B cell (primary cell): ENCODE data around the gene USH1C. TPM values are rescaled to one million over a fixed set of nuclear protein-coding genes. Genes with fewer than 3 reads are reported as not detected.

ENCODE experiments used
- ATAC-seq: fragments of 200-7000 bp; cut with Tn5 transposase; one replicate; pipeline ENCODE4 v1.10.0; 2021; ENCODE audit warnings: low read depth, mild to moderate bottlenecking, moderate number of reproducible peaks, moderate library complexity
- CTCF ChIA-PET: fragments of 350-600 bp; sonication (Branson Sonifier 250); formaldehyde crosslinking; loops from one replicate; lab custom pipeline; 2021; ENCODE audit warnings: antibody characterized with exemption, inconsistent platforms; lab: Charles Lee
- POLR2A ChIA-PET: fragments of 350-600 bp; sonication (Branson Sonifier 250); formaldehyde crosslinking; loops from one replicate; lab custom pipeline; 2021; ENCODE audit warnings: antibody characterized with exemption; lab: Charles Lee
- DNase-seq: peaks from one replicate; pipeline ENCODE4 v3.0.0; 2013
- H2AFZ ChIP-seq: 2 replicates; pipeline ENCODE4 v1.6.1; 2012; ENCODE audit warnings: mild to moderate bottlenecking, low read depth, low read length; ENCODE audit not compliant: insufficient read depth, poor library complexity, severe bottlenecking
- H3K27ac ChIP-seq, 2 donors: 1 replicate in 1 of 2; 2 replicates in 1 of 2; pipeline ENCODE4 v1.5.1; 2012 to 2013; ENCODE audit warnings: low read length in 2 of 2, mild to moderate bottlenecking in 2 of 2, moderate library complexity in 1 of 2
- H3K27me3 ChIP-seq, 4 experiments: fragments of 200-600 bp in 1 of 4; sonication (generic) in 1 of 4; replicated peaks in 1 of 4; 1 replicate in 2 of 4; 2 replicates in 2 of 4; pipeline versions ENCODE4 v1.6.1 to v1.7.0; 2013 to 2016; ENCODE audit warnings: low read length in 3 of 4, mild to moderate bottlenecking in 2 of 4, mixed read lengths in 1 of 4, moderate library complexity in 1 of 4; ENCODE audit not compliant: insufficient read depth in 4 of 4, control insufficient read depth in 3 of 4; ENCODE audit errors: control extremely low read depth in 1 of 4
- H3K36me3 ChIP-seq, 2 experiments: replicated peaks in 1 of 2; 1 replicate in 1 of 2; 2 replicates in 1 of 2; pipeline versions ENCODE4 v1.6.1 to v1.7.1; 2013; ENCODE audit warnings: low read length in 1 of 2; ENCODE audit not compliant: insufficient read depth in 2 of 2, control insufficient read depth in 1 of 2; ENCODE audit errors: control extremely low read depth in 1 of 2, extremely low read depth in 1 of 2
- H3K4me1 ChIP-seq, 2 donors: fragments of 200-600 bp in 1 of 2; sonication (generic) in 1 of 2; 1 replicate in 1 of 2; 2 replicates in 1 of 2; pipeline versions ENCODE4 v1.5.1 to v1.6.1; 2013 to 2017; ENCODE audit warnings: low read length in 2 of 2; ENCODE audit not compliant: control insufficient read depth in 2 of 2, insufficient read depth in 2 of 2
- H3K4me2 ChIP-seq: replicated peaks from 2 replicates; pipeline ENCODE3; 2012; ENCODE audit warnings: mild to moderate bottlenecking, low read depth, low read length; ENCODE audit not compliant: poor library complexity, severe bottlenecking
- H3K4me3 ChIP-seq, 5 experiments: fragments of 200-600 bp in 1 of 5; sonication (generic) in 1 of 5; 1 replicate in 3 of 5; 2 replicates in 2 of 5; pipeline versions ENCODE4 v1.5.1 to v1.7.0; 2011 to 2016; ENCODE audit warnings: low read length in 4 of 5, mild to moderate bottlenecking in 4 of 5, low read depth in 2 of 5, control low read depth in 1 of 5, moderate library complexity in 1 of 5; ENCODE audit not compliant: insufficient read depth in 1 of 5; ENCODE audit errors: control extremely low read depth in 1 of 5, extremely low read depth in 1 of 5
- H3K79me2 ChIP-seq: fragments of 200-600 bp; sonication (generic); one replicate; pipeline ENCODE4 v1.6.0; 2016; ENCODE audit warnings: low read length; ENCODE audit not compliant: control insufficient read depth, insufficient read depth
- H3K9ac ChIP-seq: fragments of 200-600 bp; sonication (generic); 2 replicates; pipeline ENCODE4 v1.6.1; 2017; ENCODE audit warnings: mild to moderate bottlenecking, low read length, moderate library complexity
- H3K9me3 ChIP-seq, 3 donors: one replicate each; pipeline versions ENCODE4 v1.6.1 to v1.7.1; 2013; ENCODE audit warnings: low read length in 2 of 3; ENCODE audit not compliant: control insufficient read depth in 2 of 3, insufficient read depth in 1 of 3; ENCODE audit errors: control extremely low read depth in 1 of 3
- H4K20me1 ChIP-seq: 2 replicates; pipeline ENCODE4 v1.6.0; 2012; ENCODE audit warnings: mild to moderate bottlenecking, low read length; ENCODE audit not compliant: insufficient read depth, control insufficient read depth, poor library complexity, severe bottlenecking
- H3K27ac Mint-ChIP-seq: one replicate; pipeline ENCODE4 v1.8.0; 2021; ENCODE audit warnings: mixed read lengths
- H3K27me3 Mint-ChIP-seq: one replicate; pipeline ENCODE4 v1.8.0; 2021; ENCODE audit warnings: mixed read lengths
- H3K4me1 Mint-ChIP-seq: one replicate; pipeline ENCODE4 v1.8.0; 2021; ENCODE audit warnings: mixed read lengths
- H3K4me3 Mint-ChIP-seq: one replicate; pipeline ENCODE4 v1.8.0; 2021; ENCODE audit warnings: mixed read lengths
- H3K9me3 Mint-ChIP-seq: one replicate; pipeline ENCODE4 v1.8.0; 2022; ENCODE audit warnings: mixed read lengths; ENCODE audit not compliant: insufficient read depth
- CTCF ChIP-seq: fragments of 200-600 bp; IDR thresholded peaks from one replicate; pipeline ENCODE4 v1.8.0; 2022; ENCODE audit warnings: antibody characterized with exemption, mild to moderate bottlenecking
- EZH2 ChIP-seq: IDR thresholded peaks from 2 replicates; pipeline ENCODE4 v1.6.1; 2012; ENCODE audit warnings: borderline replicate concordance, low read depth, mild to moderate bottlenecking, moderate library complexity, low read length; ENCODE audit not compliant: insufficient read depth, poor library complexity, severe bottlenecking
- WGBS: methylation state at CpG from one replicate; pipeline ENCODE4 v1.1.5; 2013; ENCODE audit warnings: missing lambda C conversion rate; ENCODE audit not compliant: insufficient coverage; 5-methylcytosine and 5-hydroxymethylcytosine counted together
- intact Hi-C: fragments of 100-400 bp; cut with micrococcal nuclease; formaldehyde crosslinking; loops from one replicate; pipeline ENCODE4 v1.10.0; 2022
- polyA plus RNA-seq: library from polyadenylated mRNA; depleted of rRNA; stranded (reverse); fragments of >200 nt; gene quantifications from 2 replicates; pipeline ENCODE4 v1.2.3, GENCODE V29; 2012
- total RNA-seq, 2 donors: library from RNA; stranded (reverse); fragments of 120-200 nt in 1 of 2; gene quantifications; 1 replicate in 1 of 2; 2 replicates in 1 of 2; pipeline versions ENCODE4 v1.2.3 to v1.2.4, GENCODE V29; 2013 to 2022

USH1C gene
- total and polyA plus RNA-seq, 2 donors (not counting 1 experiment from before 2014, with no cell fraction given), result not detected

GRCh38 chr11:17574141-17575091 lies 30.2 kb upstream of the USH1C start:
- Histone ChIP-seq H3K4me1 (no peaks in the 10 kb centered on the region), H3K9ac (no peak overlapping the region), H3K36me3 (no peaks in the 10 kb centered on the region), H4K20me1 (no peaks in the 10 kb centered on the region), H3K4me2 (no peak overlapping the region), H3K27ac (no peak overlapping the region), H3K9me3 (no peaks in the 10 kb centered on the region), H3K27me3 (no peaks in the 10 kb centered on the region), H2AFZ (no peak overlapping the region), H3K4me3 (no peak overlapping the region), H3K79me2 (no peaks in the 10 kb centered on the region)
- Mint-ChIP-seq H3K27me3 (peaks cover 4% of the 10 kb centered on the region), H3K9me3 (no peaks in the 10 kb centered on the region), H3K27ac (no peak overlapping the region), H3K4me1 (peaks cover 5% of the 10 kb centered on the region), H3K4me3 (no peak overlapping the region)
- ChIA-PET CTCF (interaction anchor here (0.6 kb wide), 1 partner anchor 119 kb away, joined by 3 read pairs; no protein-coding TSS in a partner anchor), POLR2A (no interaction called here)
- intact Hi-C loops, result no loop called here
- ATAC-seq (no peak), DNase-seq (no peak)
- TF ChIP-seq CTCF (no peak), EZH2 (no peak)
- WGBS, result 91% methylated on average over 6 of the region's 9 CpGs

GRCh38 chr11:17573526-17573925 lies 29.3 kb upstream of the USH1C start:
- no peaks in the 10 kb centered on the region for H4K20me1 ChIP-seq
- no peaks in the 10 kb centered on the region for H3K9me3 ChIP-seq
- H3K79me2 ChIP-seq, result no peaks in the 10 kb centered on the region
- DNase-seq (no peak), ATAC-seq (no peak)
- POLR2A ChIA-PET, result no interaction called here
- Mint-ChIP-seq H3K27me3 (peaks cover 4% of the 10 kb centered on the region), H3K9me3 (no peaks in the 10 kb centered on the region), H3K4me1 (peaks cover 5% of the 10 kb centered on the region), H3K27ac (no peak overlapping the region), H3K4me3 (no peak overlapping the region)
- TF ChIP-seq CTCF, result no peak
- TF ChIP-seq EZH2, result no peak
- H3K9ac ChIP-seq, result no peak overlapping the region
- no peak overlapping the region for H3K4me2 ChIP-seq
- no peaks in the 10 kb centered on the region for H3K36me3 ChIP-seq
- CTCF ChIA-PET, result no interaction called here
- 95% methylated on average over 2 of the region's 3 CpGs for WGBS
- no peak overlapping the region for H3K27ac ChIP-seq
- no peaks in the 10 kb centered on the region for H3K27me3 ChIP-seq
- H3K4me3 ChIP-seq, result no peak overlapping the region
- H2AFZ ChIP-seq, result no peak overlapping the region
- H3K4me1 ChIP-seq, result no peaks in the 10 kb centered on the region
- intact Hi-C loops, result no loop called here
